ENCODE measurements around the gene EPPIN.

DNA sequence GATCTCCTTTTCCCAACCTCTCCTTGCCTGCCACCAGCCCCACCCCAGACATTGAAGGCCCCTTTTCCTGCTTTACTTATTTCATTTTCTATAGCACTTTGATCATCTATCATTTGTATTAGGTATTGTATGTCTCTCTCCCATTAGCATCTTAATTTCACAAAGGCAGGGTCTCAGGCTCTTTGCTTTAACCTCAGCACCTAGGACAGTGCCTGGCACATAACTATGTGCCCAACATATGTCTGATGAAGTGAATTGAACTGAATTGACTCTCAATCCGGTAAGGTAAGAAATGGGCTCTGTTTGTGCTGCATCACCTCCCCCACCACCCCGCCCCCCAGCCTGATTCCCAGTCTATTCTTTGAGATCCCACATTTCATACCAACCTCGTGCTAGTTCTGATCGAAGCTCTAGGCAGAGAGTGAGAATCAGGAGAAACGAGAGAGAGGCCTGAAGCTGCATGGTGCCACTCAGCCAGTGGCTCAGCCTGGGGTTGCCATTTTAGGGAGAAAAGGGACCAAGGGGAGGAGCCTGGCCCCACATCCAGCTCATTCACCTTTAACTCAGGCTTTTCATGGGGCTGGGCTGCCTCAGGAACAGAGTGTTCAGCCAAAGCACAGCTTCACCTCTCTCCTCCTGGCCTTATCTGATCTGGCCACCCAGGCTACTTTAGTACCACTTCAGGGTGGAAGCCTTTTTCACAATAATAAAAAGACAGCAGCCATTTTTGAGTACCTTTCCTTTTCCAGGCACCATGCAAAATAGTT, 31.9 kb downstream of the EPPIN start, which contains the start of gene SPINT3:
- TF ChIP-seq, protein P1, sequence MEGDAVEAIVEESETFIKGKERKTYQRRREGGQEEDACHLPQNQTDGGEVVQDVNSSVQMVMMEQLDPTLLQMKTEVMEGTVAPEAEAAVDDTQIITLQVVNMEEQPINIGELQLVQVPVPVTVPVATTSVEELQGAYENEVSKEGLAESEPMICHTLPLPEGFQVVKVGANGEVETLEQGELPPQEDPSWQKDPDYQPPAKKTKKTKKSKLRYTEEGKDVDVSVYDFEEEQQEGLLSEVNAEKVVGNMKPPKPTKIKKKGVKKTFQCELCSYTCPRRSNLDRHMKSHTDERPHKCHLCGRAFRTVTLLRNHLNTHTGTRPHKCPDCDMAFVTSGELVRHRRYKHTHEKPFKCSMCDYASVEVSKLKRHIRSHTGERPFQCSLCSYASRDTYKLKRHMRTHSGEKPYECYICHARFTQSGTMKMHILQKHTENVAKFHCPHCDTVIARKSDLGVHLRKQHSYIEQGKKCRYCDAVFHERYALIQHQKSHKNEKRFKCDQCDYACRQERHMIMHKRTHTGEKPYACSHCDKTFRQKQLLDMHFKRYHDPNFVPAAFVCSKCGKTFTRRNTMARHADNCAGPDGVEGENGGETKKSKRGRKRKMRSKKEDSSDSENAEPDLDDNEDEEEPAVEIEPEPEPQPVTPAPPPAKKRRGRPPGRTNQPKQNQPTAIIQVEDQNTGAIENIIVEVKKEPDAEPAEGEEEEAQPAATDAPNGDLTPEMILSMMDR (IDR thresholded peaks at IDR 0.05) = no peak
- TF ChIP-seq POLR2AphosphoS5 (IDR thresholded peaks at IDR 0.05; ENCODE audit: low read depth, low read length) (no peak), SIN3A (IDR thresholded peaks at IDR 0.05; ENCODE audit: borderline replicate concordance, insufficient read depth, low read depth, low read length) (no peak), TCF7L2 (IDR thresholded peaks at IDR 0.05; ENCODE audit: low read depth, low read length) (no peak)
- TF ChIP-seq, protein P2, sequence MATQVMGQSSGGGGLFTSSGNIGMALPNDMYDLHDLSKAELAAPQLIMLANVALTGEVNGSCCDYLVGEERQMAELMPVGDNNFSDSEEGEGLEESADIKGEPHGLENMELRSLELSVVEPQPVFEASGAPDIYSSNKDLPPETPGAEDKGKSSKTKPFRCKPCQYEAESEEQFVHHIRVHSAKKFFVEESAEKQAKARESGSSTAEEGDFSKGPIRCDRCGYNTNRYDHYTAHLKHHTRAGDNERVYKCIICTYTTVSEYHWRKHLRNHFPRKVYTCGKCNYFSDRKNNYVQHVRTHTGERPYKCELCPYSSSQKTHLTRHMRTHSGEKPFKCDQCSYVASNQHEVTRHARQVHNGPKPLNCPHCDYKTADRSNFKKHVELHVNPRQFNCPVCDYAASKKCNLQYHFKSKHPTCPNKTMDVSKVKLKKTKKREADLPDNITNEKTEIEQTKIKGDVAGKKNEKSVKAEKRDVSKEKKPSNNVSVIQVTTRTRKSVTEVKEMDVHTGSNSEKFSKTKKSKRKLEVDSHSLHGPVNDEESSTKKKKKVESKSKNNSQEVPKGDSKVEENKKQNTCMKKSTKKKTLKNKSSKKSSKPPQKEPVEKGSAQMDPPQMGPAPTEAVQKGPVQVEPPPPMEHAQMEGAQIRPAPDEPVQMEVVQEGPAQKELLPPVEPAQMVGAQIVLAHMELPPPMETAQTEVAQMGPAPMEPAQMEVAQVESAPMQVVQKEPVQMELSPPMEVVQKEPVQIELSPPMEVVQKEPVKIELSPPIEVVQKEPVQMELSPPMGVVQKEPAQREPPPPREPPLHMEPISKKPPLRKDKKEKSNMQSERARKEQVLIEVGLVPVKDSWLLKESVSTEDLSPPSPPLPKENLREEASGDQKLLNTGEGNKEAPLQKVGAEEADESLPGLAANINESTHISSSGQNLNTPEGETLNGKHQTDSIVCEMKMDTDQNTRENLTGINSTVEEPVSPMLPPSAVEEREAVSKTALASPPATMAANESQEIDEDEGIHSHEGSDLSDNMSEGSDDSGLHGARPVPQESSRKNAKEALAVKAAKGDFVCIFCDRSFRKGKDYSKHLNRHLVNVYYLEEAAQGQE (IDR thresholded peaks at IDR 0.05; ENCODE audit: insufficient read depth in 1 of 2, low read depth in 2 of 2, low read length in 1 of 2) = peak; percentile 22 to 73; a peak in 3 of 4 replicates

Data from Panc1 (cell line).